Testis (tissue), 2 donors: ENCODE results near the gene RIMBP2.

Experiments used
- CTCF ChIP-seq, 3 experiments: fragments of 450-650 bp in 2 of 3; fragments of 200-600 bp in 1 of 3; sonication (generic) in 1 of 3; IDR thresholded peaks; one replicate each; pipeline ENCODE4 v1.5.1; 2016 to 2019; ENCODE audit warnings: antibody characterized with exemption in 3 of 3, mild to moderate bottlenecking in 2 of 3, moderate library complexity in 1 of 3
- POLR2A ChIP-seq: fragments of 450-650 bp; IDR thresholded peaks from one replicate; pipeline ENCODE4 v1.6.1; 2017; ENCODE audit warnings: antibody characterized with exemption, mild to moderate bottlenecking, moderate library complexity

GRCh38 chr12:130479401-130480125 lies 236.5 kb downstream of the RIMBP2 start:
- no peak for TF ChIP-seq CTCF (IDR thresholded peaks at IDR 0.05)
- TF ChIP-seq POLR2A: no peak
